ENCODE measurements around the gene MAPKAPK5. TPM values are rescaled to one million over a fixed set of nuclear protein-coding genes. Genes with fewer than 3 reads are reported as not detected.
A peak's percentile ranks its signal among the peaks of the same experiment; 100 is the strongest.

MAPKAPK5 gene
- total and polyA plus RNA-seq, 9 of the 15 experiments (the other 6 are each of a cell fraction or from before 2014, with no cell fraction given), result 11.6 to 72.1 (median 60.4) TPM

GRCh38 chr12:111842556-111843396, 748 bp downstream of the MAPKAPK5 start:
- Histone ChIP-seq H4K20me1 (replicated peaks; ENCODE audit: control insufficient read depth, insufficient read depth, low read length) (0 out of 2 replicates have a peak, but pooled peaks cover 4% of the 10 kb centered on the region), H3K36me3 (ENCODE audit: control insufficient read depth, insufficient read depth, low read length) (peaks cover 44% of the 10 kb centered on the region), H3K4me2 (ENCODE audit: insufficient read depth, low read length) (peak overlapping the region; percentile 98), H3K4me3 (peak overlapping the region; percentile 85), H3K79me2 (ENCODE audit: control insufficient read depth, insufficient read depth, low read length) (peaks cover 85% of the 10 kb centered on the region), H3K27ac (ENCODE audit: extremely low read depth, low read depth, low read length) (peak overlapping the region; percentile 98), H3K9me1 (ENCODE audit: control insufficient read depth, insufficient read depth, low read length) (peaks cover 3% of the 10 kb centered on the region), H3K4me1 (replicated peaks in 1 of 2; ENCODE audit: control insufficient read depth in 2 of 2, insufficient read depth in 2 of 2, low read length in 2 of 2) (peaks cover 23 to 36% of the 10 kb centered on the region in 2 experiments; a peak in 4 of 5 replicates), H2AFZ (ENCODE audit: low read depth, low read length) (peak overlapping the region; percentile 88), H3K9ac (ENCODE audit: insufficient read depth in 1 of 2, low read depth in 2 of 2, low read length in 2 of 2) (peak overlapping the region; percentile 94 to 98), H3K27me3 (ENCODE audit: control insufficient read depth in 2 of 2, insufficient read depth in 2 of 2, low read length in 2 of 2) (no peaks in the 10 kb centered on the region), H3K9me3 (replicated peaks; ENCODE audit: control insufficient read depth, insufficient read depth, low read depth, low read length) (no peaks in the 10 kb centered on the region)
- peak in 2 of 4 experiments; percentile 52 to 78 for DNase-seq (ENCODE audit: extremely low read depth in 1 of 4, low spot score in 3 of 4)
- in situ Hi-C loops (cut with MboI), result no loop called here
- under 1% methylated on average over 42 of the region's 44 CpGs for WGBS (ENCODE audit: insufficient coverage, low coverage, missing lambda C conversion rate)
- ATAC-seq, result peak; percentile 55
- FAIRE-seq, result peak; percentile 15
- BruUV-seq (replicated peaks), result TSS peak; percentile 56
- ChIA-PET CTCF (ENCODE audit: low intra/inter-chr PET ratio) (no interaction called here), POLR2A (interaction anchor here (0.6 to 2.1 kb wide), 11 partner anchors 10 to 1256 kb away, joined by 3 to 12 read pairs (median 3); partner anchors contain the start of genes ERP29 and TMEM116)
- intact Hi-C loops (cut with micrococcal nuclease), result loop anchor here (5.0 to 10.0 kb wide), 2 partner anchors 170 to 562 kb away; partner anchors contain the start of genes ERP29, RPL6 and TMEM116
- TF ChIP-seq RBFOX2 (IDR thresholded peaks at IDR 0.05; ENCODE audit: low read depth, low read length) (peak; percentile 50), RFX7 (CRISPR knock-in tag; IDR thresholded peaks at IDR 0.05) (no peak), TEAD1 (CRISPR knock-in tag; IDR thresholded peaks at IDR 0.05) (peak in 1 of 2 experiments; percentile 37; a peak in 1 of 4 replicates), ARID4B (CRISPR knock-in tag; IDR thresholded peaks at IDR 0.05) (peak; percentile 46; the same call in 1 of the 2 replicates), FOXP4 (CRISPR knock-in tag; IDR thresholded peaks at IDR 0.05; ENCODE audit: borderline replicate concordance) (0 out of 2 replicates have a peak, but pooled peaks have one; percentile 40), EGR1 (conservative IDR thresholded peaks at IDR 0.05) (peak; percentile 66), E2F6 (IDR thresholded peaks at IDR 0.05; ENCODE audit: borderline replicate concordance in 1 of 2, extremely low read depth in 1 of 2, insufficient read depth in 1 of 2, insufficient read length in 1 of 2, low read depth in 1 of 2, low read length in 1 of 2, poor library complexity in 1 of 2, severe bottlenecking in 1 of 2) (peak in 1 of 2 experiments; percentile 26), JUN (IDR thresholded peaks at IDR 0.05; ENCODE audit: borderline replicate concordance, low read depth, low read length) (no peak), JUN (CRISPR knock-in tag; IDR thresholded peaks at IDR 0.05; ENCODE audit: borderline replicate concordance) (peak; percentile 49; the same call in 1 of the 2 replicates), CEBPG (CRISPR knock-in tag; IDR thresholded peaks at IDR 0.05) (0 out of 2 replicates have a peak, but pooled peaks have one; percentile 9), CEBPG (tag; conservative IDR thresholded peaks at IDR 0.05 in 1 of 2, IDR thresholded peaks at IDR 0.05 in 1 of 2) (no peak)
